Activated CD8-positive, alpha-beta memory T cell treated with anti-CD3 and anti-CD28 coated beads for 4 hours (primary cell): ENCODE results near the gene SDK1.

Experiments used
- DNase-seq, 2 donors: peaks; one replicate each; pipeline ENCODE4 v3.0.0-alpha.2; 2020; ENCODE audit warnings: low read depth in 2 of 2

SDK1 gene

GRCh38 chr7:3879355-3880075 lies 578.5 kb downstream of the SDK1 start:
- DNase-seq = no peak

- DNase-seq = no peak
Observed at GRCh38 chr7:3880228-3880987, 579.4 kb downstream of the SDK1 start.

- no peak for DNase-seq
Observed at GRCh38 chr7:3882782-3883181, 581.7 kb downstream of the SDK1 start.

- no peak for DNase-seq
Observed at GRCh38 chr7:3884543-3884942, 583.5 kb downstream of the SDK1 start.

- no peak for DNase-seq
Observed at GRCh38 chr7:3887096-3887690, 586.1 kb downstream of the SDK1 start.

- no peak for DNase-seq
Observed at GRCh38 chr7:3888096-3888495, 587.0 kb downstream of the SDK1 start.

GRCh38 chr7:3892157-3892556 lies 591.1 kb downstream of the SDK1 start:
- DNase-seq = no peak

- DNase-seq = no peak
Observed at GRCh38 chr7:3892686-3893085, 591.6 kb downstream of the SDK1 start.

- DNase-seq = no peak
Observed at GRCh38 chr7:3893151-3893788, 592.2 kb downstream of the SDK1 start.

- DNase-seq = no peak
Observed at GRCh38 chr7:3893789-3894153, 592.7 kb downstream of the SDK1 start.

- DNase-seq = no peak
Observed at GRCh38 chr7:3895341-3896116, 594.5 kb downstream of the SDK1 start.

- no peak for DNase-seq
Observed at GRCh38 chr7:3896169-3896765, 595.2 kb downstream of the SDK1 start.

GRCh38 chr7:3897430-3898372 lies 596.6 kb downstream of the SDK1 start:
- DNase-seq = peak; percentile 6

GRCh38 chr7:3899559-3899991 lies 598.5 kb downstream of the SDK1 start:
- DNase-seq = no peak

- no peak for DNase-seq
Observed at GRCh38 chr7:3908153-3908552, 607.1 kb downstream of the SDK1 start.

- no peak for DNase-seq
Observed at GRCh38 chr7:3909128-3909527, 608.1 kb downstream of the SDK1 start.

- DNase-seq = no peak
Observed at GRCh38 chr7:3910054-3910453, 609.0 kb downstream of the SDK1 start.

- no peak for DNase-seq
Observed at GRCh38 chr7:3911685-3912084, 610.6 kb downstream of the SDK1 start.

GRCh38 chr7:3912291-3912690 lies 611.2 kb downstream of the SDK1 start:
- no peak for DNase-seq
